ENCODE data around the gene RRP12. TPM values are rescaled to one million over a fixed set of nuclear protein-coding genes. Genes with fewer than 3 reads are reported as not detected.
"Not testable (repeated sequence)": the region's sequence is repeated elsewhere in the genome, so short reads cannot be mapped to it uniquely, and the experiment has no call there.

RRP12 gene
- total RNA-seq, 1 experiment from 2014 or later, result 16.5 TPM

GRCh38 chr10:97434557-97434956 lies 33.4 kb upstream of the RRP12 start:
- DNase-seq, result no peak
- H3K27ac ChIP-seq (ENCODE audit: low read length), result peak overlapping the region; percentile 10; the same call in 1 of the 2 replicates
- no peaks in the 10 kb centered on the region; the same call in 1 of the 2 replicates for H4K20me1 ChIP-seq (ENCODE audit: insufficient read depth, low read depth, low read length)
- H3K4me1 ChIP-seq (ENCODE audit: low read length), result peaks cover 17% of the 10 kb centered on the region
- no peaks in the 10 kb centered on the region for H3K9me2 ChIP-seq (replicated peaks; ENCODE audit: insufficient read depth, low read length)
- no peak overlapping the region for H3K4me2 ChIP-seq (ENCODE audit: low read depth, low read length, poor library complexity, severe bottlenecking)
- H3K9me3 ChIP-seq (ENCODE audit: low read length), result no peaks in the 10 kb centered on the region
- H2AFZ ChIP-seq (ENCODE audit: low read length), result no peak overlapping the region
- no peak overlapping the region for H3K9ac ChIP-seq (ENCODE audit: low read length)
- 0 out of 2 replicates have a peak, but pooled peaks cover 3% of the 10 kb centered on the region for H3K36me3 ChIP-seq (ENCODE audit: insufficient read depth, low read length)
- H3K4me3 ChIP-seq (ENCODE audit: low read length), result no peak overlapping the region
- H3K79me2 ChIP-seq (ENCODE audit: low read length), result peaks cover 2% of the 10 kb centered on the region; the same call in 1 of the 2 replicates
- no peaks in the 10 kb centered on the region for H3K27me3 ChIP-seq (ENCODE audit: low read length)

- H3K9me2 ChIP-seq (replicated peaks; ENCODE audit: insufficient read depth, low read length), result no peaks in the 10 kb centered on the region
- peak overlapping the region; percentile 10; the same call in 1 of the 2 replicates for H3K27ac ChIP-seq (ENCODE audit: low read length)
- no peaks in the 10 kb centered on the region for H3K27me3 ChIP-seq (ENCODE audit: low read length)
- 0 out of 2 replicates have a peak, but pooled peaks cover 3% of the 10 kb centered on the region for H3K36me3 ChIP-seq (ENCODE audit: insufficient read depth, low read length)
- H2AFZ ChIP-seq (ENCODE audit: low read length), result no peak overlapping the region
- H3K79me2 ChIP-seq (ENCODE audit: low read length), result peaks cover 6% of the 10 kb centered on the region; the same call in 1 of the 2 replicates
- no peaks in the 10 kb centered on the region; the same call in 1 of the 2 replicates for H4K20me1 ChIP-seq (ENCODE audit: insufficient read depth, low read depth, low read length)
- peaks cover 21% of the 10 kb centered on the region for H3K4me1 ChIP-seq (ENCODE audit: low read length)
- no peaks in the 10 kb centered on the region for H3K9me3 ChIP-seq (ENCODE audit: low read length)
- H3K4me3 ChIP-seq (ENCODE audit: low read length), result no peak overlapping the region
- peak; percentile 50 for DNase-seq
- H3K9ac ChIP-seq (ENCODE audit: low read length), result no peak overlapping the region
- no peak overlapping the region for H3K4me2 ChIP-seq (ENCODE audit: low read depth, low read length, poor library complexity, severe bottlenecking)
These were observed 32.9 kb upstream of the RRP12 start for GRCh38 chr10:97434055-97434454.

GRCh38 chr10:97428572-97428981 lies 27.4 kb upstream of the RRP12 start:
- peaks cover 13% of the 10 kb centered on the region; the same call in 1 of the 2 replicates for H3K36me3 ChIP-seq (ENCODE audit: insufficient read depth, low read length)
- H3K4me3 ChIP-seq (ENCODE audit: low read length), result peak overlapping the region; percentile 89
- peak overlapping the region; percentile 98 for H3K4me2 ChIP-seq (ENCODE audit: low read depth, low read length, poor library complexity, severe bottlenecking)
- H3K9ac ChIP-seq (ENCODE audit: low read length), result peak overlapping the region; percentile 87; the same call in 1 of the 2 replicates
- no peak overlapping the region for H2AFZ ChIP-seq (ENCODE audit: low read length)
- peaks cover 7% of the 10 kb centered on the region; the same call in 1 of the 2 replicates for H4K20me1 ChIP-seq (ENCODE audit: insufficient read depth, low read depth, low read length)
- H3K9me3 ChIP-seq (ENCODE audit: low read length), result no peaks in the 10 kb centered on the region
- H3K79me2 ChIP-seq (ENCODE audit: low read length), result peaks cover 34% of the 10 kb centered on the region
- H3K4me1 ChIP-seq (ENCODE audit: low read length), result peaks cover 35% of the 10 kb centered on the region
- no peaks in the 10 kb centered on the region for H3K27me3 ChIP-seq (ENCODE audit: low read length)
- no peak for DNase-seq
- H3K9me2 ChIP-seq (replicated peaks; ENCODE audit: insufficient read depth, low read length), result no peaks in the 10 kb centered on the region
- H3K27ac ChIP-seq (ENCODE audit: low read length), result peak overlapping the region; percentile 74

DNA sequence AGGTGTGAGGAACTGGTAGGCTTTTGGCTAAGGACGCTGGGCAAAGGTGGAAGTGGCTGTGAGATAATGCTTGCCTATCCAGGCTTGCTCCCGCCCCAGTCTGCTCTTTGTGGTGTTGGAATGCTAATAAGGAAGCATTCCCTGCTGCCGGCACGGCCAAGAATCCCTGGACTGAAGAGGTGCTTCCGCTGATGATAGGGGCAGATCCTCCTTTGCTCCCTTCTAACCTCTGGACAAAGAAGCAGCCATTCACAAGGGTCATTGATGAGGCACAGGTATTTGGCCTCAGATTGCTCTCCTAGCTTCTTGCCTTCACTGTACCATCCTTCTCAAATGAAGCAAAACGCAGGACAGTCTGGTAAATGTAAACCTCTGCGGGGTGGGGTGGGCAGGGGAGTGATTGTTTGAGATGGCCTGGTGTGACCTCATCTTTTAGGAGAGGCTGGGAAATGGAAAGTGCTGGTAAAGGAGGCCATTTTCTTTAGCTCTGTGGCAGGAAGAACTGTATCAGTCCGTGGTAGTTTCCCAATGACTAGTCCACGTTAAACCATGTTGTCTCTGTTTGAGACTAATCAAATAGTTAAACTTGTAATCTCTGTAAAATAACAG lies 26.5 kb upstream of the RRP12 start:
- Histone ChIP-seq H3K4me2 (ENCODE audit: low read depth, low read length, poor library complexity, severe bottlenecking) (peak overlapping the region; percentile 98), H3K27ac (ENCODE audit: low read length) (peak overlapping the region; percentile 74), H4K20me1 (ENCODE audit: insufficient read depth, low read depth, low read length) (peaks cover 7% of the 10 kb centered on the region; the same call in 1 of the 2 replicates), H3K27me3 (ENCODE audit: low read length) (no peaks in the 10 kb centered on the region), H2AFZ (ENCODE audit: low read length) (no peak overlapping the region), H3K9me2 (replicated peaks; ENCODE audit: insufficient read depth, low read length) (no peaks in the 10 kb centered on the region), H3K4me3 (ENCODE audit: low read length) (peak overlapping the region; percentile 89), H3K36me3 (ENCODE audit: insufficient read depth, low read length) (peaks cover 13% of the 10 kb centered on the region; the same call in 1 of the 2 replicates), H3K9me3 (ENCODE audit: low read length) (no peaks in the 10 kb centered on the region), H3K9ac (ENCODE audit: low read length) (peak overlapping the region; percentile 87), H3K4me1 (ENCODE audit: low read length) (peaks cover 35% of the 10 kb centered on the region), H3K79me2 (ENCODE audit: low read length) (peaks cover 34% of the 10 kb centered on the region)
- DNase-seq, result peak; percentile 50

DNA sequence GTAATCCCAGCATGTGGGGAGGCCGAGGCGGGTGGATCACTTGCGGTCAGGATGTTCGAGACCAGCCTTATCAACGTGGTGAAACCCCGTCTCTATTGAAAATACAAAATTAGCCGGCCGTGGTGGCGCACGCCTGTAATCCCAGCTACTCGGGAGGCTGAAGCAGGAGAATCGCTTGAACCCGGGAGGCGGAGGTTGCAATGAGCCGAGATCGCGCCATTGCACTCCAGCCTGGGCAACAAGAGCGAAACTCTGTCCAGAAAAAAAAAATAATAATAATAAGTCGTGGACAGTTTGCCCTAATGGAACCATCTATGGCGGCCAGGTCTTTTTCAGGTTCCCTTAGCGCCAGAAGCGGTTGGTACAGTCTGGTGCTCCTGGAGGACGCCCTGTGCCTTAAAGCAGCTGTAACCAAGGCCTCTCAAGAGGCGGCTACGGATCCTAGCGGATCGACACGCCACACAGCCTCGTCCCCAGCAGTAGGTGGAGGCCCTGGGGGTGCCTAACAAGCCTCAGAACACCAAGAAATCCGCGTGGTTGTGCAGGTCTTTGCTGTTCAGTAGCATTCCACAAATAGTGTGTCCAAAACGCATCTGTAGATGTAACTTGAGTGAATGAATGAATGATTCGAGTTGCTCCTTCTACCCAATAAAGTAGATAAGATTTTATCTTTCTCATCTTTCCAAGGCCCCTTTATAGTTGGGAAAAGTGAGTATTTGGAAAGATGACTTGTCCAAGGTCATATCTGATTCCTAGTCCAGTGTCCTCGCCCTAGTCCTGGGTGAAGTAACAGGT lies 25.8 kb upstream of the RRP12 start:
- peaks cover 34% of the 10 kb centered on the region for H3K79me2 ChIP-seq (ENCODE audit: low read length)
- H3K27ac ChIP-seq (ENCODE audit: low read length), result peak overlapping the region; percentile 74
- H3K9me2 ChIP-seq (replicated peaks; ENCODE audit: insufficient read depth, low read length), result no peaks in the 10 kb centered on the region
- DNase-seq, result no peak
- H3K9ac ChIP-seq (ENCODE audit: low read length), result peak overlapping the region; percentile 87
- no peaks in the 10 kb centered on the region for H3K27me3 ChIP-seq (ENCODE audit: low read length)
- H2AFZ ChIP-seq (ENCODE audit: low read length), result no peak overlapping the region
- H3K4me3 ChIP-seq (ENCODE audit: low read length), result peak overlapping the region; percentile 89
- H3K4me2 ChIP-seq (ENCODE audit: low read depth, low read length, poor library complexity, severe bottlenecking), result peak overlapping the region; percentile 98
- peaks cover 35% of the 10 kb centered on the region for H3K4me1 ChIP-seq (ENCODE audit: low read length)
- H4K20me1 ChIP-seq (ENCODE audit: insufficient read depth, low read depth, low read length), result peaks cover 7% of the 10 kb centered on the region; the same call in 1 of the 2 replicates
- H3K9me3 ChIP-seq (ENCODE audit: low read length), result no peaks in the 10 kb centered on the region
- H3K36me3 ChIP-seq (ENCODE audit: insufficient read depth, low read length), result peaks cover 13% of the 10 kb centered on the region; the same call in 1 of the 2 replicates

DNA sequence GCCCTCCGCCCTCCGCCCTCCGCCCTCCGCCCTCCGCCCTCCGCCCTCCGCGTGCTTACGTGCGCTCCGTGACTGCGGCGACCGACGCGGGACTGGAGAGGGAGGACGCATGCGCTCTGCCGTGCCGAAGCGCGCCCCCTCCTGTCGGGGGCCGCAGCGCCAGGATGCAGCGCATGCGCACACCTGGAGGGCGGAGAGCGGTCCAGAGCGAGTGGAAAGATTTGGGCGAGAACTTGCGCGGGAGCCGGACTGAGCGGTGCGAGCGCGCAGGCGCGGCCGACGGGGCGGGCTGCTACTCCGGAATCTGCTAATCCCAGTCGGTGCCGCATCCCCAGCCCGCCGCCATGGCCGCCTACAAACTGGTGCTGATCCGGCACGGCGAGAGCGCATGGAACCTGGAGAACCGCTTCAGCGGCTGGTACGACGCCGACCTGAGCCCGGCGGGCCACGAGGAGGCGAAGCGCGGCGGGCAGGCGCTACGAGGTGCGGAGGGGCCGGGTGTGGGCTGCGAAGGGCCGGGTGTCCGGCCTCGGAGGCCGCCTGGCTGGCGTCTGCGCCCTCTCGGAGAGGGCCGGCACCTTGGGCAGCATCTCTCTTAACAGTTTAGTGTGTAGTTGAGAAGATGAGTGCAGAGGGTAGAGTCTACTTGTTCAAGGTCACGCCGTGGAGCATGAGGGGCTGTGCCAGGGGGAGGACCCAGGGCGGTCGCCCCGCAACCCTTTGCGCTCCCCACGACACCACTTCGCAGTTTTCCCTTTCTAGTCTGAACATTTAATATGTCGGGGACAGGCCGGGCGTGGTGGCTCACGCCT lies 25.0 kb upstream of the RRP12 start, which contains the start of gene PGAM1:
TSS of gene PGAM1 (plus strand) at position 228 of the 812 bp plus-strand sequence. CDS start at position 345, 117 bp downstream.
- Histone ChIP-seq H3K9ac (ENCODE audit: low read length) (peak within 1 kb of the TSS; percentile 87), H3K27ac (ENCODE audit: low read length) (peak within 1 kb of the TSS; percentile 74), H3K79me2 (ENCODE audit: low read length) (peaks cover 34% of the 10 kb centered on the region), H3K9me2 (replicated peaks; ENCODE audit: insufficient read depth, low read length) (no peaks in the 10 kb centered on the region), H3K4me3 (ENCODE audit: low read length) (peak within 1 kb of the TSS; percentile 89), H2AFZ (ENCODE audit: low read length) (no peak within 1 kb of the TSS), H3K4me1 (ENCODE audit: low read length) (peaks cover 30% of the 10 kb centered on the region), H4K20me1 (ENCODE audit: insufficient read depth, low read depth, low read length) (peaks cover 7% of the 10 kb centered on the region; the same call in 1 of the 2 replicates), H3K36me3 (ENCODE audit: insufficient read depth, low read length) (peaks cover 13% of the 10 kb centered on the region; the same call in 1 of the 2 replicates), H3K27me3 (ENCODE audit: low read length) (no peaks in the 10 kb centered on the region), H3K9me3 (ENCODE audit: low read length) (no peaks in the 10 kb centered on the region), H3K4me2 (ENCODE audit: low read depth, low read length, poor library complexity, severe bottlenecking) (peak within 1 kb of the TSS; percentile 98)
- DNase-seq, result peak; percentile 94

DNA sequence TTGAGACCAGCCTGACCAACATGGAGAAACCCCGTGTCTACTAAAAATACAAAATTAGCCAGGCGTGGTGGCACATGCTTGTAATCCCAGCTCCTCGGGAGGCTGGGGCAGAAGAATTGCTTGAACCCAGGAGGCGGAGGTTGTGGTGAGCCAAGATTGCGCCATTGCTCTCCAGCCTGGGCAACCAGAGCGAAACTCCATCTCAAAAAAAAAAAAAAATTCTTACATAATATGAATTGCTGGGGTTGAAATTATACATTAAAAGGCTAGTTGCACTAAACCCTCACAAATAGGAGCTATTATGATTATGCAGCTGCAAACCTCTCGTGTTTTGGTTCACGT lies 22.6 kb upstream of the RRP12 start:
- not testable (repeated sequence) for H3K9me2 ChIP-seq (replicated peaks; ENCODE audit: insufficient read depth, low read length); H3K27ac ChIP-seq (ENCODE audit: low read length); H4K20me1 ChIP-seq (ENCODE audit: insufficient read depth, low read depth, low read length); H3K9me3 ChIP-seq (ENCODE audit: low read length); H3K9ac ChIP-seq (ENCODE audit: low read length); H3K4me3 ChIP-seq (ENCODE audit: low read length); H2AFZ ChIP-seq (ENCODE audit: low read length); H3K27me3 ChIP-seq (ENCODE audit: low read length); DNase-seq; H3K4me2 ChIP-seq (ENCODE audit: low read depth, low read length, poor library complexity, severe bottlenecking)
- peaks cover 26% of the 10 kb centered on the region for H3K79me2 ChIP-seq (ENCODE audit: low read length)
- peaks cover 12% of the 10 kb centered on the region; the same call in 1 of the 2 replicates for H3K36me3 ChIP-seq (ENCODE audit: insufficient read depth, low read length)
- peaks cover 22% of the 10 kb centered on the region for H3K4me1 ChIP-seq (ENCODE audit: low read length)
